ENCODE measurements around the gene RIT1. TPM values are rescaled to one million over a fixed set of nuclear protein-coding genes. Genes with fewer than 3 reads are reported as not detected.

RIT1 gene
- total RNA-seq, 1 experiment from 2014 or later = 27.2 TPM

DNA sequence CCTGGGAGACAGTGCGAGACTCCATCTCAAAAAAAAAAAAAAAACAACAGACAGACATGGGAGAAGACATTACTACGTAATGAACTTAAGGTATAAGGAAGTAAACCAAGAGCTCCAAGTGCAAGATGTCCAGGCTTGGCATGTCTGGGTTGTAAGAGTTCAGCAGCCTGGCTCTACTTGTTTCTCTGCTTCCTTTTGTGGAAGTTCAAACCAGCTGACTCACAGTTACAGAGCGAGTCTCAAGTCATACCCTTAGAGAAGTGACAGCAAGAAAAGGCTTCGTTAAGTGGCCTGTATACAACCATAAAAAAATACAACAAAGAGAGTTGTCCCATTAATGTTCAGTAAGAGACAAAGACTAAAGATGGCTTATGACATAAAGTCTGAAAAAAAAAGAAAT, 1.3 kb downstream of the RIT1 start:
- Mint-ChIP-seq H3K4me3 (peak overlapping the region; percentile 95), H3K27ac (no peak overlapping the region), H3K36me3 (peaks cover 50% of the 10 kb centered on the region), H3K27me3 (ENCODE audit: low read depth) (no peaks in the 10 kb centered on the region), H3K9me3 (no peaks in the 10 kb centered on the region), H3K4me1 (peaks cover 13% of the 10 kb centered on the region)
- TF ChIP-seq ZNF281 (CRISPR knock-in tag; IDR thresholded peaks at IDR 0.05) = no peak
- TF ChIP-seq NR3C1 (CRISPR knock-in tag; conservative IDR thresholded peaks at IDR 0.05; ENCODE audit: low read depth) = no peak
- no peak for TF ChIP-seq TEAD4 (CRISPR knock-in tag; IDR thresholded peaks at IDR 0.05)
- TF ChIP-seq ETV6 (CRISPR knock-in tag; IDR thresholded peaks at IDR 0.05) = no peak
- TF ChIP-seq, protein P1, sequence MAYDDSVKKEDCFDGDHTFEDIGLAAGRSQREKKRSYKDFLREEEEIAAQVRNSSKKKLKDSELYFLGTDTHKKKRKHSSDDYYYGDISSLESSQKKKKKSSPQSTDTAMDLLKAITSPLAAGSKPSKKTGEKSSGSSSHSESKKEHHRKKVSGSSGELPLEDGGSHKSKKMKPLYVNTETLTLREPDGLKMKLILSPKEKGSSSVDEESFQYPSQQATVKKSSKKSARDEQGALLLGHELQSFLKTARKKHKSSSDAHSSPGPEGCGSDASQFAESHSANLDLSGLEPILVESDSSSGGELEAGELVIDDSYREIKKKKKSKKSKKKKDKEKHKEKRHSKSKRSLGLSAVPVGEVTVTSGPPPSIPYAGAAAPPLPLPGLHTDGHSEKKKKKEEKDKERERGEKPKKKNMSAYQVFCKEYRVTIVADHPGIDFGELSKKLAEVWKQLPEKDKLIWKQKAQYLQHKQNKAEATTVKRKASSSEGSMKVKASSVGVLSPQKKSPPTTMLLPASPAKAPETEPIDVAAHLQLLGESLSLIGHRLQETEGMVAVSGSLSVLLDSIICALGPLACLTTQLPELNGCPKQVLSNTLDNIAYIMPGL (CRISPR knock-in tag; IDR thresholded peaks at IDR 0.05) = no peak
- no peak for TF ChIP-seq ZNF416 (CRISPR knock-in tag; IDR thresholded peaks at IDR 0.05)
- TF ChIP-seq IRF1 (CRISPR knock-in tag; IDR thresholded peaks at IDR 0.05) = no peak
- no peak for TF ChIP-seq JUN (CRISPR knock-in tag; IDR thresholded peaks at IDR 0.05)
- POLR2A ChIA-PET = no interaction called here
- ATAC-seq = no peak
- CTCF ChIA-PET = no interaction called here
- no peak for DNase-seq (ENCODE audit: low spot score)

DNA sequence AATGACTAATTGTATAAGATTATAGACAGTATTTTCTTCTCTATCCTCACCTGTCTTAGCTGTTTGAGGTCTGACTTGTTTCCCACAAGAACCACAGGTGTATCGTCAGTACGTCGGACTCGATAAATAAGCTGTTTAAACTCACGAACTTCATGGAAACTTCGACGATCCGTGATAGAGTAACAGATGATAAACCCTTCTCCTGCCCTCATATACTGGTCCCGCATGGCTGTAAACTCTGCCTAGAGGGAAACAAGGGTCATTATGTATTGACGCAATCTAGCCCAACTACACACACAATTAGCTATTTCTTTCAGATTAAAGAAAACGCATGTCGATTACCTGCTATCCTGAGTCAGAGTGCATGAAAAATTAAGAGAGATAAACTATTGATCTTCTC, 6.9 kb downstream of the RIT1 start:
- no peaks in the 10 kb centered on the region for H3K9me3 Mint-ChIP-seq
- ChIA-PET POLR2A (interaction anchor here (0.5 kb wide), 1 partner anchor 934 kb away, joined by 3 read pairs; no protein-coding TSS in a partner anchor), CTCF (interaction anchor here (1.2 kb wide), 1 partner anchor 122 kb away, joined by 3 read pairs; no protein-coding TSS in a partner anchor)
- peaks cover 63% of the 10 kb centered on the region for H3K36me3 Mint-ChIP-seq
- H3K4me1 Mint-ChIP-seq = no peaks in the 10 kb centered on the region
- DNase-seq (ENCODE audit: low spot score) = no peak
- H3K4me3 Mint-ChIP-seq = no peak overlapping the region
- H3K27me3 Mint-ChIP-seq (ENCODE audit: low read depth) = no peaks in the 10 kb centered on the region
- ATAC-seq = no peak
- no peak overlapping the region for H3K27ac Mint-ChIP-seq
- TF ChIP-seq NR3C1 (CRISPR knock-in tag; conservative IDR thresholded peaks at IDR 0.05; ENCODE audit: low read depth) (no peak), ZNF396 (CRISPR knock-in tag; IDR thresholded peaks at IDR 0.05; ENCODE audit: borderline replicate concordance) (no peak), NFE2L1 (CRISPR knock-in tag; IDR thresholded peaks at IDR 0.05) (no peak), TEAD1 (CRISPR knock-in tag; IDR thresholded peaks at IDR 0.05) (no peak), ZNF232 (CRISPR knock-in tag; IDR thresholded peaks at IDR 0.05) (no peak), ESRRA (CRISPR knock-in tag; IDR thresholded peaks at IDR 0.05; ENCODE audit: borderline replicate concordance) (no peak), ZNF317 (CRISPR knock-in tag; IDR thresholded peaks at IDR 0.05; ENCODE audit: borderline replicate concordance, low read depth) (no peak), AFF4 (CRISPR knock-in tag; IDR thresholded peaks at IDR 0.05; ENCODE audit: borderline replicate concordance) (no peak), PRDM15 (CRISPR knock-in tag; IDR thresholded peaks at IDR 0.05) (no peak)
- TF ChIP-seq, protein P2, sequence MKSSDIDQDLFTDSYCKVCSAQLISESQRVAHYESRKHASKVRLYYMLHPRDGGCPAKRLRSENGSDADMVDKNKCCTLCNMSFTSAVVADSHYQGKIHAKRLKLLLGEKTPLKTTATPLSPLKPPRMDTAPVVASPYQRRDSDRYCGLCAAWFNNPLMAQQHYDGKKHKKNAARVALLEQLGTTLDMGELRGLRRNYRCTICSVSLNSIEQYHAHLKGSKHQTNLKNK (CRISPR knock-in tag; IDR thresholded peaks at IDR 0.05) = no peak
- TF ChIP-seq, protein P3, sequence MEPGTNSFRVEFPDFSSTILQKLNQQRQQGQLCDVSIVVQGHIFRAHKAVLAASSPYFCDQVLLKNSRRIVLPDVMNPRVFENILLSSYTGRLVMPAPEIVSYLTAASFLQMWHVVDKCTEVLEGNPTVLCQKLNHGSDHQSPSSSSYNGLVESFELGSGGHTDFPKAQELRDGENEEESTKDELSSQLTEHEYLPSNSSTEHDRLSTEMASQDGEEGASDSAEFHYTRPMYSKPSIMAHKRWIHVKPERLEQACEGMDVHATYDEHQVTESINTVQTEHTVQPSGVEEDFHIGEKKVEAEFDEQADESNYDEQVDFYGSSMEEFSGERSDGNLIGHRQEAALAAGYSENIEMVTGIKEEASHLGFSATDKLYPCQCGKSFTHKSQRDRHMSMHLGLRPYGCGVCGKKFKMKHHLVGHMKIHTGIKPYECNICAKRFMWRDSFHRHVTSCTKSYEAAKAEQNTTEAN (CRISPR knock-in tag; IDR thresholded peaks at IDR 0.05) = no peak
- TF ChIP-seq, protein P4, sequence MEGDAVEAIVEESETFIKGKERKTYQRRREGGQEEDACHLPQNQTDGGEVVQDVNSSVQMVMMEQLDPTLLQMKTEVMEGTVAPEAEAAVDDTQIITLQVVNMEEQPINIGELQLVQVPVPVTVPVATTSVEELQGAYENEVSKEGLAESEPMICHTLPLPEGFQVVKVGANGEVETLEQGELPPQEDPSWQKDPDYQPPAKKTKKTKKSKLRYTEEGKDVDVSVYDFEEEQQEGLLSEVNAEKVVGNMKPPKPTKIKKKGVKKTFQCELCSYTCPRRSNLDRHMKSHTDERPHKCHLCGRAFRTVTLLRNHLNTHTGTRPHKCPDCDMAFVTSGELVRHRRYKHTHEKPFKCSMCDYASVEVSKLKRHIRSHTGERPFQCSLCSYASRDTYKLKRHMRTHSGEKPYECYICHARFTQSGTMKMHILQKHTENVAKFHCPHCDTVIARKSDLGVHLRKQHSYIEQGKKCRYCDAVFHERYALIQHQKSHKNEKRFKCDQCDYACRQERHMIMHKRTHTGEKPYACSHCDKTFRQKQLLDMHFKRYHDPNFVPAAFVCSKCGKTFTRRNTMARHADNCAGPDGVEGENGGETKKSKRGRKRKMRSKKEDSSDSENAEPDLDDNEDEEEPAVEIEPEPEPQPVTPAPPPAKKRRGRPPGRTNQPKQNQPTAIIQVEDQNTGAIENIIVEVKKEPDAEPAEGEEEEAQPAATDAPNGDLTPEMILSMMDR (IDR thresholded peaks at IDR 0.05) = no peak

Measured in WTC11 (cell line).